KOPT-K1 (cell line): ENCODE results near the gene PCED1B.

Experiments used
- H3K27ac ChIP-seq: fragments of 200-600 bp; sonication (generic); 2 replicates; pipeline ENCODE4 v1.5.1; 2016; ENCODE audit warnings: antibody characterized with exemption, mild to moderate bottlenecking, low read depth, low read length; ENCODE audit not compliant: poor library complexity, severe bottlenecking
- H3K36me3 ChIP-seq: fragments of 200-600 bp; sonication (generic); 2 replicates; pipeline ENCODE4 v1.5.1; 2017; ENCODE audit warnings: antibody characterized with exemption, mild to moderate bottlenecking, low read length, moderate library complexity; ENCODE audit not compliant: insufficient read depth
- H3K9me3 ChIP-seq: fragments of 200-600 bp; sonication (generic); 2 replicates; pipeline ENCODE4 v1.5.1; 2017; ENCODE audit warnings: antibody characterized with exemption, low read length, mild to moderate bottlenecking; ENCODE audit not compliant: insufficient read depth, poor library complexity, severe bottlenecking

PCED1B gene

GRCh38 chr12:47223031-47223847 is 143.8 kb downstream of the PCED1B start:
- H3K36me3 ChIP-seq, result no peaks in the 10 kb centered on the region
- no peaks in the 10 kb centered on the region for H3K9me3 ChIP-seq
- H3K27ac ChIP-seq, result no peak overlapping the region

DNA sequence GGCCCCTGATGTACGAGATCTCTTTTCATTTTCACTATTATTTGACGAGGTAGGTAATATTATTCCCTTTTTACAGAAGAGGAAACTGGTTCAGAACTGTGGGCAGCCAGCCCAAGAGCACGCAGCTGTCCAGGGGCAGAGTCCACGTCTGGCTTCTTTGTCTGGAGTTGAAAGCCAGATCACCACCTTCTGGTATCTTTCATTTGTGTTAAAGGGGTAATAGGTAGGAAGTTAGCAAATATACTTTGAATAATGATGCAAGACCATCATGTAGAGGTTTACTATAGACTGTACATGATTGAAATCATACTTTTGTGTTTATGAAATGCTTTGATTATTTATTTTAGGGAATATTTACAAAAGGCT is 144.4 kb downstream of the PCED1B start:
- Histone ChIP-seq H3K36me3 (no peaks in the 10 kb centered on the region), H3K9me3 (no peaks in the 10 kb centered on the region), H3K27ac (no peak overlapping the region)

- no peaks in the 10 kb centered on the region for H3K36me3 ChIP-seq
- H3K27ac ChIP-seq, result no peak overlapping the region
- no peaks in the 10 kb centered on the region for H3K9me3 ChIP-seq
These were observed 145.2 kb downstream of the PCED1B start for GRCh38 chr12:47224563-47225133.

DNA sequence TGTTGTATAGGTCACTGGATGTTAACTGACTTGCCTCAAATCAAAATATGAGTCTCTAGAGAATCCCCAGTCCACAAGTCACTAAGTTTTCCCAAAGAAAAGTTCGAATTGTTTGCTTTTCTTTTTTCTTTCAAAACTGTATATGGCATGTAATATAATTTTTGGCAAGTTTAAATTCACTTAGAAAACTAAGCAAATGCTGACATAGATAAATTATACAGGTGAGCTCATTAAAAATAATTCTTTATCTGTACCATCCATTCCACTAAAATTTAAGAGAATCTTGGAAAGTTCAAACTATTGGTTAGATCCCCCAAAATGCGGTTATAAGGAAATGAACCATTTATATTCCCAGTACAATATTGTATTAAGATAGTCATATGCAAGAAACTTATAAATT is 145.9 kb downstream of the PCED1B start:
- Histone ChIP-seq H3K27ac (no peak overlapping the region), H3K9me3 (no peaks in the 10 kb centered on the region), H3K36me3 (no peaks in the 10 kb centered on the region)

DNA sequence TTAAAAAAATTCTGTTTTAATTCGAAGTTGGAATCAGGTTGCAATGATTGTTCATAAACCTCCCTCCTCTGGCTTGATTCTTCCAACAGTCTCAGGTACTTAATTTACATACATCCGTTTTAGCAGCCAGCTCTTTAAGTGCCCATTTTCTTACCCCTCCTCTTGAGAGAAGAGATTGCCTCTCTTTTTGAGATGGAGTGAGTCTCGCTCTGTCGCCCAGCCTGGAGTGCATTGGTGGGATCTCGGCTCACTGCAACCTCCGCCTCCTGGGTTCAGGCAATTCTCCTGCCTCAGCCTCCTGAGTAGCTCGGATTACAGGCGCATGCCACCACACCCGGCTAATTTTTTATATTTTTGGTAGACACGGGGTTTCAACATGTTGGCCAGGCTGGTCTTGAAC is 146.8 kb downstream of the PCED1B start:
- no peaks in the 10 kb centered on the region for H3K9me3 ChIP-seq
- no peak overlapping the region for H3K27ac ChIP-seq
- no peaks in the 10 kb centered on the region for H3K36me3 ChIP-seq

DNA sequence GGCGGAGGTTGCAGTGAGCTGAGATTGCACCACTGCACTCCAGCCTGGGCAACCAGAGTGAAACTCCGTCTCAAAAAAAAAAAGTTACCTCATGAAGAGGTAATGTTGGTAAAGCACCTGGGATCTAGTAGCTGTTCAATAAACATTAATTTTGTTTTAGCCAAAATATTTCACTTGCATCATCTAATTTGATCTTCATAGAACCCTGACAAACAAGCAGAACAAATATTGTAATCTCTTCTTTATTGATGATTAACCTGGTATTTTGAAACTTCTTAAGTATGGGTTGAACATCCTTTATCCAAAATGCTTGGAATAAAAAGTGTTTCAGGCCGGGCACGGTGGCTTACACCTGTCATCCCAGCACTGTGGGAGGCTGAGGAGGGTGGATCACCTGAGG is 149.4 kb downstream of the PCED1B start:
- Histone ChIP-seq H3K36me3 (no peaks in the 10 kb centered on the region), H3K27ac (no peak overlapping the region), H3K9me3 (no peaks in the 10 kb centered on the region)

- Histone ChIP-seq H3K27ac (no peak overlapping the region), H3K36me3 (peaks cover 7% of the 10 kb centered on the region; the same call in 1 of the 2 replicates), H3K9me3 (peaks cover 11% of the 10 kb centered on the region)
These were observed 152.0 kb downstream of the PCED1B start for GRCh38 chr12:47231456-47231855.

- Histone ChIP-seq H3K9me3 (peaks cover 11% of the 10 kb centered on the region), H3K27ac (no peak overlapping the region), H3K36me3 (peaks cover 7% of the 10 kb centered on the region; the same call in 1 of the 2 replicates)
These were observed 155.2 kb downstream of the PCED1B start for GRCh38 chr12:47234576-47235141.

DNA sequence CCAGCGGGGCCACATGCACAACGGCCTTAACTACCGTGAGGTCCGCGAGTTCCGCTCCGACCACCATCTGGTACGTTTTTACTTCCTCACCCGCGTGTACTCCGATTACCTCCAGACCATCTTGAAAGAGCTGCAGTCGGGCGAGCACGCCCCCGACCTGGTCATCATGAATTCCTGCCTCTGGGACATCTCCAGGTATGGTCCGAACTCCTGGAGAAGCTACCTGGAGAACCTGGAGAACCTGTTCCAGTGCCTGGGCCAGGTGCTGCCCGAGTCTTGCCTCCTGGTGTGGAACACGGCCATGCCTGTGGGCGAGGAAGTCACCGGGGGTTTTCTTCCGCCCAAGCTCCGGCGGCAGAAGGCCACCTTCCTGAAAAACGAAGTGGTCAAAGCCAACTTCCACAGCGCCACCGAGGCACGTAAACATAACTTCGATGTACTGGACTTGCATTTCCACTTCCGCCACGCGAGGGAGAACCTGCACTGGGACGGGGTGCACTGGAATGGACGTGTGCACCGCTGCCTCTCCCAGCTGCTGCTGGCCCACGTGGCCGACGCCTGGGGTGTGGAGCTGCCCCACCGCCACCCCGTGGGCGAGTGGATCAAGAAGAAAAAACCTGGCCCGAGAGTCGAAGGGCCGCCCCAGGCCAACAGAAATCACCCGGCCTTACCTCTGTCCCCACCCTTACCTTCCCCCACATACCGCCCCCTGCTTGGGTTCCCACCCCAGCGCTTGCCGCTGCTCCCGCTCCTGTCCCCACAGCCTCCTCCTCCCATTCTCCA is 156.0 kb downstream of the PCED1B start:
- peaks cover 7% of the 10 kb centered on the region; the same call in 1 of the 2 replicates for H3K36me3 ChIP-seq
- peaks cover 11% of the 10 kb centered on the region for H3K9me3 ChIP-seq
- no peak overlapping the region for H3K27ac ChIP-seq

DNA sequence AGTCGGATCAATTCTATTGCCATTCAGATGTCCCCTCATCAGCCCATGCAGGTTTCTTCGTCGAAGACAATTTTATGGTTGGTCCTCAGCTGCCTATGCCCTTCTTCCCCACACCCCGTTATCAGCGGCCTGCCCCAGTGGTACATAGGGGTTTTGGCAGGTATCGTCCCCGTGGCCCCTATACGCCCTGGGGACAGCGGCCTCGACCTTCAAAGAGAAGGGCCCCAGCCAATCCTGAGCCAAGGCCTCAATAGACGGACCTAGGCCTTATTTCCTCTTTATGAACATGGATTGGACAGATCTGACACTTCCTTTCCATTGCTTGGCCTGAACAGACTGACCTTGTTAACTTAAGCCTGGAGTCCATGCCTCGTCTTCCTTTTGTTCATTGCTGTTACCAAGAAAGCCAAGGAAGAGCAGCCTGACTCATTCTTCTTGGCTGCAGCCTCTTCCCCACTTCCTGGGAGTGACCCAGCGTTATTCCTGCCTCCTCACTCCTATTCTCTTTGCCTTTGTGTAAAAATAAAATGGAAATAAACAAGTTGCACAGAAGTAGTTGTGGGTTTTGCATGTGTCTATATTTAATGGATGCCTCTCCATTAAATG is 156.8 kb downstream of the PCED1B start:
- H3K36me3 ChIP-seq, result peaks cover 7% of the 10 kb centered on the region; the same call in 1 of the 2 replicates
- no peak overlapping the region for H3K27ac ChIP-seq
- peaks cover 11% of the 10 kb centered on the region for H3K9me3 ChIP-seq

DNA sequence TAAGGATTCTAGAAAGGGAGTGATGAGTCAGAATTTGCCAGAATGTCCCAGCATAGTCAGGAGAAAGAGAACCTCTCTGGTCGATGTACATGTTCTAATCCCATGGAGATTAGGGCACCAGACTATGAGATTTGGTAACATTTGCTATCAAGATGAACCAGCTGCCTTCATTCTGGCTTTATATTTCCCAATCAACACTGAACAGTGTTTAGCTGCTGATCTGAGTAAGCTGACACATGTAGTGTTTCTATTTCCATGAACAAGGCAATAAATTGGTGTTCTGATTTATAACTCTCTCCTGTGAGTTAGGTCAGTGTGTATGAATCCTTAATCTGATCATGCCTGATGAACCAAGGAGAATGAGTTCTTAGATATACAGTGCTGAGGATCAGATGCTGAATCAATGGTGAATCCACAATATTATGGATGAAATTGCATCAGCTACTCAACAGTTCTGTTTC is 158.4 kb downstream of the PCED1B start:
- H3K9me3 ChIP-seq, result peaks cover 11% of the 10 kb centered on the region
- no peak overlapping the region for H3K27ac ChIP-seq

DNA sequence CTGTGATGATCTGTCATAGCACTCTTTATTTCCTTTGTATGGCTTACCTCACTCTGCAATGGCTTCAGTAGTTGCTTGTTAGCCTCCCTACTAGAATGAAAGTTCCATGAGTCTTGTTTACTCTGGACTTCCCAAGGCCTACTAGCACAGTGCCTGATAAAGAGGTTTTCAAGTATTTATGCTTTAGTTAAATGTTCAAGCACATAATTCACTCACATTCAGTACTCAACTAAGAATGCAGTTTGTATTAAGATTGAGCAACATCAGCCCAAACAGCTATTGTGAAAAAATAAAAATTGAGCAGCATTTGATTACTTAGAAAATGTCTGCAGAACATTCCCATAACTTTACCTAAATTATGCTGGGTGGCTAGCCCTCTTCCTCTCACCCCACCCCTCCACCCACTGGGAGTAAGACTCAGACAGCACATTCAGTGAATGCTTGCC is 159.3 kb downstream of the PCED1B start:
- Histone ChIP-seq H3K9me3 (peaks cover 11% of the 10 kb centered on the region), H3K27ac (no peak overlapping the region), H3K36me3 (peaks cover 7% of the 10 kb centered on the region; the same call in 1 of the 2 replicates)

More for the DNA sequence above, 158.4 kb downstream of the PCED1B start:
- H3K36me3 ChIP-seq, result peaks cover 7% of the 10 kb centered on the region; the same call in 1 of the 2 replicates

DNA sequence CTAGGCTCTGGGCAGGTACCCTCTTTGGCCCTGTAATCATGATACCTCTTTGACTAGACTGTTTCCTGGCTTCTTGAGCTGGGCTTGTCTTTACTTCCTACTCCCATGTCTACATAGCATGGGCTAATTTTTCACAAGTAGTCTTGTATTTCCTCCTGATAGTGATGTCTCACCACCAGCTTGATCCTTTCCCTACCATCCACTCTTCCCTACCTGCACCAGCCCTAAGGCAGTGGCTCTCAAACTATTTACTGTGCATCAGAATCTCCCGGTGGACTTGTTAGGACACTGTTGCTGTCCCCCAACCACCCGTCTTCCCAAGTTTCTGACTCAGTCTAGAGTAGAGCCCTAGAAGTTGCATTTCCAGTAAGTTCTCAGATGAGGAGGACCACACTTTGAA is 163.0 kb downstream of the PCED1B start:
- no peaks in the 10 kb centered on the region for H3K9me3 ChIP-seq
- H3K27ac ChIP-seq, result no peak overlapping the region
- H3K36me3 ChIP-seq, result no peaks in the 10 kb centered on the region

GRCh38 chr12:47244835-47245234 is 165.4 kb downstream of the PCED1B start:
- no peak overlapping the region for H3K27ac ChIP-seq
- no peaks in the 10 kb centered on the region for H3K36me3 ChIP-seq
- H3K9me3 ChIP-seq, result no peaks in the 10 kb centered on the region
